ENCODE data around the gene ULK3. TPM values are rescaled to one million over a fixed set of nuclear protein-coding genes. Genes with fewer than 3 reads are reported as not detected.

Gene ULK3
- total and polyA plus RNA-seq, 2 donors (not counting 3 experiments of a cell fraction or from before 2014, with no cell fraction given): 36.0 to 48.6 TPM

GRCh38 chr15:74787251-74788041 is 55.5 kb downstream of the ULK3 start:
- FAIRE-seq (peak; percentile 52), DNase-seq (ENCODE audit: low read depth, low spot score) (no peak)
- ChIA-PET CTCF (interaction anchor here (1.1 to 3.6 kb wide), 7 partner anchors 10 to 163 kb away, joined by 3 to 22 read pairs (median 6); no protein-coding TSS in a partner anchor), POLR2A (no interaction called here)
- no TSS peak for BruUV-seq (replicated peaks)
- H4K20me1 ChIP-seq (replicated peaks; ENCODE audit: control insufficient read depth, extremely low read depth, insufficient read depth, low read length): peaks cover 2% of the 10 kb centered on the region
- no peaks in the 10 kb centered on the region for H3K9me1 ChIP-seq (replicated peaks; ENCODE audit: control insufficient read depth, extremely low read depth, insufficient read depth, low read length)
- peaks cover 18% of the 10 kb centered on the region for H3K4me1 ChIP-seq (ENCODE audit: control insufficient read depth, extremely low read depth, insufficient read depth, low read length)
- peaks cover 98% of the 10 kb centered on the region for H3K79me2 ChIP-seq (ENCODE audit: control insufficient read depth, insufficient read depth, low read length)
- no peak overlapping the region for H3K4me3 ChIP-seq (replicated peaks in 1 of 3; ENCODE audit: insufficient read depth in 1 of 3, low read depth in 1 of 3, low read length in 3 of 3)
- no peak for TF ChIP-seq MAX (IDR thresholded peaks at IDR 0.05; ENCODE audit: insufficient read depth, insufficient read length)
- TF ChIP-seq CTCF (IDR thresholded peaks at IDR 0.05; ENCODE audit: extremely low read depth in 1 of 2, insufficient read depth in 1 of 2, low read depth in 1 of 2, low read length in 2 of 2): peak; percentile 46 to 54
- no peaks in the 10 kb centered on the region for H3K9me3 ChIP-seq (replicated peaks; ENCODE audit: control insufficient read depth, insufficient read depth, low read length)
- H3K27me3 ChIP-seq (ENCODE audit: control insufficient read depth in 2 of 2, insufficient read depth in 2 of 2, low read length in 2 of 2): no peaks in the 10 kb centered on the region
- dilution Hi-C loops (cut with MboI; ENCODE audit: extremely low pct_ligation_motif_present, low sequenced_read_pairs): no loop called here
- peaks cover 0 to 7% of the 10 kb centered on the region in 2 experiments for H3K36me3 ChIP-seq (ENCODE audit: control insufficient read depth in 2 of 2, extremely low read depth in 1 of 2, insufficient read depth in 2 of 2, low read length in 2 of 2)
- H3K4me2 ChIP-seq (ENCODE audit: insufficient read depth, low read length): no peak overlapping the region
- H3K9ac ChIP-seq (replicated peaks; ENCODE audit: extremely low read depth, insufficient read depth, low read length): no peak overlapping the region
- intact Hi-C loops (cut with micrococcal nuclease): no loop called here
- H3K27ac ChIP-seq (ENCODE audit: insufficient read depth, low read depth, low read length): no peak overlapping the region
- H2AFZ ChIP-seq (ENCODE audit: low read depth, low read length): no peak overlapping the region

- Histone ChIP-seq H3K4me2 (ENCODE audit: insufficient read depth, low read length) (no peak overlapping the region), H4K20me1 (replicated peaks; ENCODE audit: control insufficient read depth, extremely low read depth, insufficient read depth, low read length) (peaks cover 2% of the 10 kb centered on the region), H3K9ac (replicated peaks; ENCODE audit: extremely low read depth, insufficient read depth, low read length) (no peak overlapping the region), H3K9me3 (replicated peaks; ENCODE audit: control insufficient read depth, insufficient read depth, low read length) (no peaks in the 10 kb centered on the region), H3K27me3 (ENCODE audit: control insufficient read depth in 2 of 2, insufficient read depth in 2 of 2, low read length in 2 of 2) (no peaks in the 10 kb centered on the region), H3K36me3 (ENCODE audit: control insufficient read depth in 2 of 2, extremely low read depth in 1 of 2, insufficient read depth in 2 of 2, low read length in 2 of 2) (peaks cover 0 to 7% of the 10 kb centered on the region in 2 experiments), H2AFZ (ENCODE audit: low read depth, low read length) (no peak overlapping the region), H3K9me1 (replicated peaks; ENCODE audit: control insufficient read depth, extremely low read depth, insufficient read depth, low read length) (no peaks in the 10 kb centered on the region), H3K27ac (ENCODE audit: insufficient read depth, low read depth, low read length) (no peak overlapping the region), H3K4me3 (replicated peaks in 1 of 3; ENCODE audit: insufficient read depth in 1 of 3, low read depth in 1 of 3, low read length in 3 of 3) (no peak overlapping the region), H3K4me1 (ENCODE audit: control insufficient read depth, extremely low read depth, insufficient read depth, low read length) (peaks cover 18% of the 10 kb centered on the region), H3K79me2 (ENCODE audit: control insufficient read depth, insufficient read depth, low read length) (peaks cover 92% of the 10 kb centered on the region)
- CTCF ChIA-PET: interaction anchor here (0.9 to 3.6 kb wide), 5 partner anchors 9 to 163 kb away, joined by 4 to 22 read pairs (median 9); no protein-coding TSS in a partner anchor
- no peak for DNase-seq (ENCODE audit: low read depth, low spot score)
- dilution Hi-C loops (cut with MboI; ENCODE audit: extremely low pct_ligation_motif_present, low sequenced_read_pairs) (no loop called here), intact Hi-C loops (cut with micrococcal nuclease) (no loop called here)
- no TSS peak for BruUV-seq (replicated peaks)
- TF ChIP-seq JUN (IDR thresholded peaks at IDR 0.05; ENCODE audit: borderline replicate concordance, insufficient read depth, insufficient read length, low read depth) (no peak), GATA2 (IDR thresholded peaks at IDR 0.05; ENCODE audit: insufficient read depth, insufficient read length, low read depth, low read length) (no peak), FOS (IDR thresholded peaks at IDR 0.05; ENCODE audit: borderline replicate concordance, insufficient read depth, low read length) (no peak), POLR2A (IDR thresholded peaks at IDR 0.05; ENCODE audit: low read depth, low read length) (no peak), CTCF (IDR thresholded peaks at IDR 0.05; ENCODE audit: extremely low read depth in 1 of 2, insufficient read depth in 1 of 2, low read depth in 1 of 2, low read length in 2 of 2) (no peak), EZH2 (IDR thresholded peaks at IDR 0.05; ENCODE audit: borderline replicate concordance, low read depth, low read length, severe bottlenecking) (no peak), MYC (IDR thresholded peaks at IDR 0.05; ENCODE audit: low read depth, low read length) (no peak), MAX (IDR thresholded peaks at IDR 0.05; ENCODE audit: insufficient read depth, insufficient read length) (no peak), POLR2AphosphoS5 (IDR thresholded peaks at IDR 0.05; ENCODE audit: insufficient read depth, low read depth, low read length) (no peak)
- FAIRE-seq: no peak
- POLR2A ChIA-PET: no interaction called here
Observed at GRCh38 chr15:74786551-74787165, 56.3 kb downstream of the ULK3 start.

Data from endothelial cell of umbilical vein (primary cell).